Activated CD4-positive, alpha-beta memory T cell treated with anti-CD3 and anti-CD28 coated beads, Interleukin-2, amount 10 ng/mL, durations not matched to agents 7 days and 5 days (primary cell): ENCODE results near the gene JAKMIP1. TPM values are rescaled to one million over a fixed set of nuclear protein-coding genes. Genes with fewer than 3 reads are reported as not detected.
A peak's percentile ranks its signal among the peaks of the same experiment; 100 is the strongest.

Experiments
- CTCF ChIA-PET: fragments of 350-600 bp; sonication (Branson Sonifier 250); formaldehyde crosslinking; loops from one replicate; lab custom pipeline; 2021; ENCODE audit warnings: antibody characterized with exemption, inconsistent platforms; lab: Charles Lee
- POLR2A ChIA-PET: fragments of 350-600 bp; sonication (Branson Sonifier 250); formaldehyde crosslinking; loops from one replicate; lab custom pipeline; 2021; ENCODE audit warnings: antibody characterized with exemption; lab: Charles Lee
- DNase-seq: peaks from one replicate; pipeline ENCODE4 v3.0.0-alpha.2; 2020
- H3K27ac Mint-ChIP-seq: one replicate; pipeline ENCODE4 v1.8.0; 2021; ENCODE audit warnings: mild to moderate bottlenecking, mixed read lengths
- H3K27me3 Mint-ChIP-seq: one replicate; pipeline ENCODE4 v1.8.0; 2021; ENCODE audit warnings: mixed read lengths
- H3K36me3 Mint-ChIP-seq: one replicate; pipeline ENCODE4 v1.8.0; 2021; ENCODE audit warnings: low read depth, mixed read lengths
- H3K4me1 Mint-ChIP-seq: one replicate; pipeline ENCODE4 v1.8.0; 2021; ENCODE audit warnings: mixed read lengths
- H3K4me3 Mint-ChIP-seq: one replicate; pipeline ENCODE4 v1.8.0; 2021; ENCODE audit warnings: mild to moderate bottlenecking, mixed read lengths
- H3K9me3 Mint-ChIP-seq: one replicate; pipeline ENCODE4 v1.8.0; 2021; ENCODE audit warnings: mixed read lengths
- total RNA-seq, 2 experiments: library from RNA; stranded (reverse); gene quantifications; one replicate each; pipeline ENCODE4 v1.2.3, GENCODE V29; 2021

The JAKMIP1 gene
- total RNA-seq, 2 experiments from 2014 or later = 43.8 to 44.4 TPM

DNA sequence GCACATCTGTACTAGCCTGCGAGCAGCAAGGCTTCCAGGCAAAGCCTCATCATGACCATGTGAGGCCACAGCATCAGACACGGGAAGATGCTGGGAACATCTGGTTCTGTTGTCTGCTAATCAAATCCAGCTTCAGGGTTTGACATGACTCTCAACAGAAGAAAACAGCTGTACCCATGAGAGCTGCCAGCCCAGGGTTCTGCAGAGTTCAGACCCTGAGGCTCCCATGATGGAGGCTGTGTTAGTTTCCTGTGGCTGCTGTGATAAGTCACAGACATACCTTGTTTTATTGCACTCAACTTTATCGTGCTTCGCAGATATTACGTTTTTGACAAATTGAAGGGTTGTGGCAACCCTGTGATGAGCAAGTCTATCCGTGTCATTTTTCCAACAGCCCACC lies 37.5 kb downstream of the JAKMIP1 start:
- ChIA-PET CTCF (interaction anchor here (1.4 kb wide), 1 partner anchor 28 kb away, joined by 5 read pairs; no protein-coding TSS in a partner anchor), POLR2A (interaction anchor here (0.9 to 2.6 kb wide), 4 partner anchors 8 to 36 kb away, joined by 3 to 10 read pairs (median 6); no protein-coding TSS in a partner anchor)

DNA sequence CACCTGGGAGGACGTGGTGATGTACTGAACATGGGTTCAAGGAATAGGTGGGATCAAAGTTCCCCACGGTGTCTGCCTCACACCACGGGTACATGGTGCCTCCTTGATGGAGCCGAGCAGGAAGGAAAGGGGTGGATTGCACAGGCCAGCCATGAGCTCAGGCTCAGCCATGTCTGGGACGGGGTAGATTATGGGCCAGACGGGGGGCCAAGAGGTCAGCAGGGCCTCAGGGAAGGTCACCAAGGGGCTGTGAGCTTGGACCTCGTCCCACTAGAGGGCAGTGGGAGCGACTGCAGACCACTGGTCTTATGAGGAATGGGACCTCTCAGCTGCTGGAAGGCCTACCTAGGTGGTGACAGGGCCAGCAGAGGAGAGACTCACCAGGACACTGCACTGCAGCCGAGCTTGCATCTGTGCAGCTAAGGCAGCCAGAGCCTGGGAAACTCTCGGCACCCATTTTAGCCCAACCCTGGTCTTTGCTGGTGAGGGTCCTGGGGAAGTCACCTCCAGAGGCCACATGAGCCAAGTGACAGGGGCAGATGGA lies 38.4 kb downstream of the JAKMIP1 start:
- peaks cover 6% of the 10 kb centered on the region for H3K9me3 Mint-ChIP-seq
- DNase-seq = no peak
- peaks cover 55% of the 10 kb centered on the region for H3K4me1 Mint-ChIP-seq
- no peak overlapping the region for H3K4me3 Mint-ChIP-seq
- H3K27ac Mint-ChIP-seq = no peak overlapping the region
- H3K36me3 Mint-ChIP-seq = peaks cover 82% of the 10 kb centered on the region
- POLR2A ChIA-PET = interaction anchor here (0.8 to 1.7 kb wide), 5 partner anchors 9 to 39 kb away, joined by 3 to 6 read pairs (median 3); partner anchors contain the start of gene JAKMIP1
- no peaks in the 10 kb centered on the region for H3K27me3 Mint-ChIP-seq
- CTCF ChIA-PET = no interaction called here

More for the DNA sequence above, 37.5 kb downstream of the JAKMIP1 start:
- peaks cover 6% of the 10 kb centered on the region for H3K9me3 Mint-ChIP-seq
- peaks cover 58% of the 10 kb centered on the region for H3K4me1 Mint-ChIP-seq
- peaks cover 82% of the 10 kb centered on the region for H3K36me3 Mint-ChIP-seq
- no peak overlapping the region for H3K4me3 Mint-ChIP-seq
- no peak for DNase-seq
- H3K27ac Mint-ChIP-seq = no peak overlapping the region
- no peaks in the 10 kb centered on the region for H3K27me3 Mint-ChIP-seq

DNA sequence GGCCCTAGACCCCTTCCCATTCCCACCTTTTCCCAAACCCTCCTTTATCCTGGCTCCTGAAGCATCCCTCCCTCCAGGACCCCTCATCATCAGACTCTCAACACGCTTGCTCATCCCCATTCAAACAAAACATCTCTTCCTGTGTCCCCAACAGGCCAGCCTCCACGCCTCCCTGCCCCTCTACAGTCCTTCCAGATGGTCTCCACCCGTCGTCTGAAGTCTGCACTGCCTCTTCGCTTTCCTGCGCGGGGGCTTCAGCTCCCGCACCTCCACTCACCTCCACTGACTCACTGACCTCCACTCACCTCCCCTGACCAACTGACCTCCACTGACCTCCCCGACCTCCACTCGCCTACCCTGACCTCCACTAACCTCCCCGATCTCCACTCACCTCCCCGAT lies 39.8 kb downstream of the JAKMIP1 start:
- no peak overlapping the region for H3K4me3 Mint-ChIP-seq
- H3K27me3 Mint-ChIP-seq = no peaks in the 10 kb centered on the region
- ChIA-PET CTCF (no interaction called here), POLR2A (interaction anchor here (13.0 kb wide), 1 partner anchor 19 kb away, joined by 308 read pairs; no protein-coding TSS in a partner anchor)
- H3K36me3 Mint-ChIP-seq = peaks cover 79% of the 10 kb centered on the region
- H3K27ac Mint-ChIP-seq = no peak overlapping the region
- peaks cover 4% of the 10 kb centered on the region for H3K9me3 Mint-ChIP-seq
- peaks cover 53% of the 10 kb centered on the region for H3K4me1 Mint-ChIP-seq
- no peak for DNase-seq

DNA sequence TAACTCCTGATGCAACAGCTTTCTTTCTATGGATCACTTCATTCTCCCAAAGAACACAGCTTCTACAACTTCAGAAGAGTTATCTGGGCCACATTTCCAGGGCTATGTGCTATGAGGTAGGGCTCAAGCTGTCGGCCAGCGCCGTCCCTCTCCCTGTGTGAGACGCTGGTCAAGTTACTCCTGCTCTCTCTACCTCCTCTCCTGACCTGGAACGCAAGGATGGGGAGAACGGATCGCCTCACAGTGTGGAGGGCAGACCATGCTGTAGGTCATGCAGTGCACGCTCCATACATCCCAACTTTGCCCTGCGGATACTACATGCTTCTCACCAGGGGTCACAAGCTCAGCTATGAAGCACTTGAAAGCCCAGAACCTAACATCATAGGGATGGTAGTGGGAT lies 42.4 kb downstream of the JAKMIP1 start:
- H3K9me3 Mint-ChIP-seq = no peaks in the 10 kb centered on the region
- ChIA-PET POLR2A (interaction anchor here (1.5 to 13.0 kb wide), 4 partner anchors 8 to 42 kb away, joined by 5 to 308 read pairs (median 11); partner anchors contain the start of gene JAKMIP1), CTCF (no interaction called here)
- no peak overlapping the region for H3K27ac Mint-ChIP-seq
- H3K36me3 Mint-ChIP-seq = peaks cover 67% of the 10 kb centered on the region
- H3K27me3 Mint-ChIP-seq = no peaks in the 10 kb centered on the region
- no peak overlapping the region for H3K4me3 Mint-ChIP-seq
- H3K4me1 Mint-ChIP-seq = peaks cover 76% of the 10 kb centered on the region
- DNase-seq = no peak

DNA sequence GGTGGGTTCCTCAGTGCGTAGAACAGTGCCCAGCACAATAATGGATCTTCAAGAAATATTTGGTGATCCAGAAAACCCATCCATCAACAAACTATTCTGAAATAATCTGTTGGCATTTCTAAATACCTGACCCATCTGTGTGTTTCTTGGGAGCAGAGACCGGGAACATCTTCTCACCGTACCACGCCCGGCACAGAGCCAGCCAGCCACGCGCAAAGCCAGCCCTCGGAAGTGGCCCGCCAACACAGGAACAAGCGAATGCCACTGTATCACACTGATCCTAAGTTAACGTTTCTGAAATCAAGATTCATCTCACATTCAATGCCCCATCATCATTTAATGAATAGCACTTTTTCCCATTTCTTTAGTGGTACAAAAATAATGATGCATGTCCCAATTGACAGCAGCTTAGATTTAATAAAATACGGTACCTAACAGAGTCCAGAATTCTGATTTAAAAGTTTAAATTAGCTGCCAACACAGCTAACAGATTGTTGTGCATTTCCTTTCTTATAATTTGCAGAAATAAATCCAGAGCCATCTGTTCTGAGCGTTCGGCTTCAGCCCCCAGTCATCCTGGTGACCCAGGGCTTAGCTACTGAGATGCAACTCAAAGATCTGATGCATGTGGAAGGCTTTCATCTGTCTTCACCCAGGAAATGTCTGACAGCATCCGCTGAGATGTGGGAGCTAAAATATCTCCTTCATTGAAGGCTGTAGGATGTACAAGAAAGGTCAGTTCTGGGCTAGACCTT lies 44.2 kb downstream of the JAKMIP1 start:
- no peak overlapping the region for H3K4me3 Mint-ChIP-seq
- no peaks in the 10 kb centered on the region for H3K9me3 Mint-ChIP-seq
- H3K27me3 Mint-ChIP-seq = no peaks in the 10 kb centered on the region
- peaks cover 86% of the 10 kb centered on the region for H3K4me1 Mint-ChIP-seq
- H3K36me3 Mint-ChIP-seq = peaks cover 69% of the 10 kb centered on the region
- ChIA-PET POLR2A (interaction anchor here (6.6 to 13.0 kb wide), 2 partner anchors 23 to 43 kb away, joined by 81 to 308 read pairs; partner anchors contain the start of gene JAKMIP1), CTCF (interaction anchor here (0.9 to 1.6 kb wide), 4 partner anchors 10 to 51 kb away, joined by 3 to 6 read pairs (median 4); no protein-coding TSS in a partner anchor)
- H3K27ac Mint-ChIP-seq = no peak overlapping the region
- no peak for DNase-seq

DNA sequence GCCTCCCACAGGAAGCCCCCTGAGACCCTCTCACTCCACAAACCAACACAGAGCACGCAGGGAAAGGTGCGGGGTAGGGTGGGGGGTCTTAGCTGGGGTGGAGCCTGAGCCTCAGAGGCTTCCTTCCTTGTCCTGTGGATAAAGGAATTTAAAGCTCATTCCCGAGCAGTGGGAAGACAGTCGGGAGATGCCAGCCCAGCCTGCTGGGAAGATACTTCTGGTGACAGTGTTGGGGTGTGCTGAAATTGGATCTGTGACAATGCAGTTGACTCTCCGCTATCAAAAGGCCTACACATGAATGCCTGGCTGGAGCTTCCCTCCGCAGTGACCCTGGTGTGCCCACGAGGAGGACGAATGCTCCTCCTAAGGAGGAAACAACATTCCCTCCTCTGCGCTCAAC lies 45.5 kb downstream of the JAKMIP1 start:
- CTCF ChIA-PET = interaction anchor here (0.9 to 1.7 kb wide), 4 partner anchors 18 to 176 kb away, joined by 3 to 5 read pairs (median 4); no protein-coding TSS in a partner anchor
- no peaks in the 10 kb centered on the region for H3K9me3 Mint-ChIP-seq
- peak overlapping the region; percentile 74 for H3K27ac Mint-ChIP-seq
- POLR2A ChIA-PET = interaction anchor here (0.9 to 13.0 kb wide), 6 partner anchors 9 to 45 kb away, joined by 3 to 308 read pairs (median 7); partner anchors contain the start of gene JAKMIP1
- no peak overlapping the region for H3K4me3 Mint-ChIP-seq
- no peaks in the 10 kb centered on the region for H3K27me3 Mint-ChIP-seq
- no peak for DNase-seq
- peaks cover 85% of the 10 kb centered on the region for H3K4me1 Mint-ChIP-seq
- peaks cover 73% of the 10 kb centered on the region for H3K36me3 Mint-ChIP-seq

DNA sequence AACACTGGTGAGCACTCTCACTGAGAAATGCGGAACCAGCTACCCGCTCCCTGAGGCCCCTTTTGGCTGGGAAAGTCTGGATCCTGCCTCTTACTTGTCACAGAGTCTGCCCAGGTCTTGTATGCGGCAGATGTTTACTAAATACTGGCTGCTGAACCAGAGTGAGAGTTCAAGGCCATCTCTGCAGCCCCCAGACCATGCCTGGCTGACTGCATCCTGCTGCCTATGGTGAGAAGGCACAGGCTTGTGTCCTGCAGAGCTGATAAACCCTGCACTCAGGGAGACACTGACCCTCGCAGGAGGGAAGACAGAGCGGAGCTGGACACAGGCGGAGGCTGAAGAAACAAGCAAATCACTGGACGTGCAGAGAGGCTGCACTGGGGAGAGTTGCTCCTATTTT lies 46.5 kb downstream of the JAKMIP1 start:
- H3K27me3 Mint-ChIP-seq = no peaks in the 10 kb centered on the region
- CTCF ChIA-PET = interaction anchor here (1.3 to 1.9 kb wide), 6 partner anchors 19 to 177 kb away, joined by 3 to 7 read pairs (median 6); partner anchors contain the start of gene JAKMIP1
- peaks cover 78% of the 10 kb centered on the region for H3K4me1 Mint-ChIP-seq

DNA sequence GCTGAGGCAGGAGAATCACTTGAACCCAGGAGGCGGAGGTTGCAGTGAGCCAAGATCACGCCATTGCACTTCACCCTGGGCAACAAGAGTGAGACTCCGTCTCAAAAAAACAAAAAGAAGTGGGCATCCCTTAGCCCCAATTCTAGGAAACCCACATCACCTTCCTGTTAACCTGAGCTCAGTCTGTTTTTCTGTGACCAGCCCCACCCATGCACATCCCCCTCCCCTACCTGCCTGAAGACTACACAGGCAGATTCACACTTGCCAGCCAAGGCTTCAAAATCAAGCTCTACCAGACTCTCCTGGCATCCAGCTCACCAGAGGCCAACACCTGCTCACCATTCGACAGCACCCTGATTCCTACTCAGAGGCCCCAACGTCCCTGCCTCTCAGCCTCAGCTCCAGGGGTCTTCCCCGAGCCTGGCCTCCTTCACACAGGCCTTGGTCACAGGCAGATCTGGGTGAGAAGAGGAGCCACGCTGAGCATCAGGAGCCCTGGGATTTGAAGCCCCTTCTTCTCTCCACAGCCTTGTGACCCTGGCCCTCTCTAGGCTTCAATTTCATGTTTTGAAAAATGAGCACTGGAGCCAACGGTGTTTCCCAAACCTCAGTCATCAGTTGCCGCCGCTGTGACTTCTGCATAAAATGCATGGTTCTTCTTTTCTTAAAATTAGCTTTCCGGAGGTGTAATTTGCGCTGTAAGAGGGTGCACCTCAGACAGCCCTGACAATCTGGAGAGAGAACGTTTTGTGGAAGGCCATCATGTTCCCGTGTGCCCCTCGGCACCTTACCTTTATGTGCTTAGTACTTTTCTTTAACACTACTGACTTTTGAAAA lies 47.3 kb downstream of the JAKMIP1 start:
- CTCF ChIA-PET = interaction anchor here (0.6 to 1.9 kb wide), 12 partner anchors 11 to 98 kb away, joined by 3 to 13 read pairs (median 5); partner anchors contain the start of gene JAKMIP1
- Mint-ChIP-seq H3K4me3 (peak overlapping the region; percentile 42), H3K27ac (peak overlapping the region; percentile 94), H3K4me1 (peaks cover 74% of the 10 kb centered on the region), H3K36me3 (peaks cover 71% of the 10 kb centered on the region), H3K9me3 (no peaks in the 10 kb centered on the region), H3K27me3 (no peaks in the 10 kb centered on the region)
- peak; percentile 72 for DNase-seq
- POLR2A ChIA-PET = interaction anchor here (0.8 to 13.0 kb wide), 10 partner anchors 9 to 46 kb away, joined by 3 to 308 read pairs (median 6); partner anchors contain the start of gene JAKMIP1

More for the DNA sequence above, 46.5 kb downstream of the JAKMIP1 start:
- DNase-seq = no peak
- POLR2A ChIA-PET = interaction anchor here (0.9 to 13.0 kb wide), 8 partner anchors 8 to 46 kb away, joined by 3 to 308 read pairs (median 7); partner anchors contain the start of gene JAKMIP1
- H3K36me3 Mint-ChIP-seq = peaks cover 72% of the 10 kb centered on the region
- peak overlapping the region; percentile 74 for H3K27ac Mint-ChIP-seq
- no peak overlapping the region for H3K4me3 Mint-ChIP-seq
- no peaks in the 10 kb centered on the region for H3K9me3 Mint-ChIP-seq

DNA sequence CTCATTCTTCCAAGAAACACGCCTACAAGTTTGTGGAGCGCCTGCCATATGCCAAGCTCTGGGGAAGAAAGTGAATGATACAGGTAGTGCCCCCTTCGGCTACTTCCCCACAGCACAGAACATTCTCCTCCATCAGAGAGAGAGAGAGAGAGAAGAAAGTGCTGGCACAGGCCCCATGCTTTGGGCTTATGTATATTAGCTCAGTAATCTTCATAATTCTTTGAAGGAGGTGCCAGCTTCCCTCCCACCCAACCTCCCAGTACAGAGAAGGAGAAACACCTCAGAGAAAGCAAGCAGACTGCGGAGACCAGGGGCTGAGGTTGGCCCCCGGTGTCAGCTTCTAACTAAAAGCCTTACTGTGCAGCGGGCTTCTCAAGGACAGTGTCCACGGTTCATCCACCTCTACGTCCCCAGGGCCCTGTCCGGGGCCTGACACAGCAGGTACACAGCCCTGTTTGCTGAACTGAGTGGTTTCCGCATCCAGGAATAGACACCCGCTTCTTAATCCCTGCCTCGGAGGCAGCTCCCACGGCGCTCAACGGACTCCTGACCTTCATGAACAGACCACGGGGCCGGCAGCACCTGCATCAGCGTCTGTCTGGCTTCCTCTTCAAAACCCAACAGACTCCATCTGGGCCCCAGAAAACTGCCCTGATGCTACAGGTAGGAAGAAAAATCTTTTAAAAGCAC lies 50.2 kb downstream of the JAKMIP1 start:
- POLR2A ChIA-PET = interaction anchor here (1.2 to 13.0 kb wide), 3 partner anchors 12 to 49 kb away, joined by 3 to 308 read pairs (median 81); partner anchors contain the start of gene JAKMIP1
- CTCF ChIA-PET = interaction anchor here (0.9 to 1.4 kb wide), 5 partner anchors 8 to 101 kb away, joined by 3 to 4 read pairs (median 3); no protein-coding TSS in a partner anchor

DNA sequence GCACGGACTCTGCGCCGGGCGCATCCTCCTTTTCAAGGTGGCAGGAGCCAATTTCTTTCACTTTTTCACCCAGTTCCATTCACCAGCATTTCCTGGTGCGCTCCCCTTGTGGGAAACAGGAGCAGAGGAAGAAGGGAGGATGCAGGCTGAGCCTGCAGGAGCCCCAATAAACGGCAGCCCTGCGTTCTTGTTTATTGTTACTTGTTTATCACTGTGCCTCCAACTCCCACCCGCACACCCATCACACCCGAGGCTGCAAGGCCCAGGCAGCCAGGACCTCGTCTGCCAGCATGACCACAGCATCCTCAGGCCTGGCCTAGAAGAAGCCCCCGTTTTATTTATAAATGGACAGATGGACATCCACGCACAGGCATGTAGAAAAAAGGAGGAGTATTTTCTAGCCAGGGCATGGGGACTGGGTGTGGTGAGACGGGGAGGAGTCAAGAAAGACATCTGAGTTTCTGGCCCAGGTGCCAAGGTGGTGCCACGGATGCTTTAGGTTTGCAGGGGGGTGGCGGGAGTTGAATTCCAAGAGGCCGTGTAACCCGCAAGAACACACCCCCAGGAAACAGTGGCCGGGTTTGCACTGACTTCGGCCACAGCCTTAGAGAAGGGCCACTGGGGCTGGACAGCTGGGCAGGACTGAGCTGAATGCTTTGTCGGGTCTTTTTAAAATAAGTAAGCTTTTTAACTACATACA lies 51.7 kb downstream of the JAKMIP1 start:
- DNase-seq = no peak
- Mint-ChIP-seq H3K27ac (no peak overlapping the region), H3K36me3 (peaks cover 83% of the 10 kb centered on the region), H3K4me1 (peaks cover 56% of the 10 kb centered on the region), H3K27me3 (no peaks in the 10 kb centered on the region), H3K9me3 (peaks cover 23% of the 10 kb centered on the region), H3K4me3 (no peak overlapping the region)
- ChIA-PET POLR2A (interaction anchor here (13.0 kb wide), 1 partner anchor 31 kb away, joined by 308 read pairs; no protein-coding TSS in a partner anchor), CTCF (no interaction called here)

More for the DNA sequence above, 50.2 kb downstream of the JAKMIP1 start:
- Mint-ChIP-seq H3K36me3 (peaks cover 75% of the 10 kb centered on the region), H3K4me1 (peaks cover 62% of the 10 kb centered on the region), H3K27me3 (no peaks in the 10 kb centered on the region), H3K27ac (no peak overlapping the region), H3K4me3 (no peak overlapping the region), H3K9me3 (peaks cover 12% of the 10 kb centered on the region)
- no peak for DNase-seq

DNA sequence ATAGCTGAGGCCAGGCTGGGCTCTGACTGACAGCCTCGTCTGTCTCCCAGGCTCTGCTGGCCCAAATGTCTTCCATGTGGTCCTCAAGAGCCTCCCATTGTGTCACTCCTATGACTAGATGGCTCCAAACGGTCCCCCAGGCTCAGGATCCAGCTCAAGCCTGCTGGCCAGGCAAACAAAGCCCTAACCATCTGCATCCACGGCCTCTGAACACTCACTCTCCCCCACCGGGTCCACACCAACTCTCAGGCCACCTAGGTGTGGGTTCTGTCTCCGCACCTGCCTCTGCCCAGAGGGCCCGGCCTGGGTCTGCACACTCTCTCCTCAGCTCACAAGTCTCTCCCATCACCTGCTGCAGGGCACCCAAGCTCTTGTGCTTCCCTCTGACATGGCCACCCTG lies 52.9 kb downstream of the JAKMIP1 start:
- Mint-ChIP-seq H3K27me3 (no peaks in the 10 kb centered on the region), H3K4me1 (peaks cover 44% of the 10 kb centered on the region), H3K27ac (no peak overlapping the region), H3K9me3 (peaks cover 23% of the 10 kb centered on the region), H3K4me3 (no peak overlapping the region), H3K36me3 (peaks cover 85% of the 10 kb centered on the region)
- no peak for DNase-seq
- ChIA-PET POLR2A (interaction anchor here (1.1 kb wide), 1 partner anchor 52 kb away, joined by 3 read pairs; no protein-coding TSS in a partner anchor), CTCF (interaction anchor here (1.1 kb wide), 1 partner anchor 10 kb away, joined by 4 read pairs; no protein-coding TSS in a partner anchor)
